GM21526 (cell line): ENCODE results near the gene SPATA3.
A peak's percentile ranks its signal among the peaks of the same experiment; 100 is the strongest.

ENCODE experiments used
- ATAC-seq: cut with Tn5 transposase; IDR thresholded peaks from one replicate; pipeline ENCODE4 v1.9.1; 2021; ENCODE audit warnings: moderate library complexity; ENCODE audit not compliant: unreplicated experiment, low FRiP score

The SPATA3 gene

GRCh38 chr2:230995821-230996220 lies at the start of gene SPATA3:
SPATA3 (plus strand) TSS chr2:230996121; CDS start chr2:230996234, 113 bp downstream.
- ATAC-seq, result no peak

GRCh38 chr2:230946429-230947234 lies 49.3 kb upstream of the SPATA3 start:
- ATAC-seq, result no peak

- no peak for ATAC-seq
Observed at GRCh38 chr2:230947235-230947576, 48.7 kb upstream of the SPATA3 start.

GRCh38 chr2:230947908-230948365 lies 48.0 kb upstream of the SPATA3 start:
- peak; percentile 31 for ATAC-seq

- peak; percentile 58 for ATAC-seq
Observed at GRCh38 chr2:230949966-230950873, 45.7 kb upstream of the SPATA3 start.

- no peak for ATAC-seq
Observed at GRCh38 chr2:230950874-230951339, 45.0 kb upstream of the SPATA3 start.

GRCh38 chr2:230951396-230951795 lies 44.5 kb upstream of the SPATA3 start:
- no peak for ATAC-seq

GRCh38 chr2:230952226-230952956 lies 43.5 kb upstream of the SPATA3 start:
- no peak for ATAC-seq

GRCh38 chr2:230953845-230954244 lies 42.1 kb upstream of the SPATA3 start:
- no peak for ATAC-seq

GRCh38 chr2:230954746-230955145 lies 41.2 kb upstream of the SPATA3 start:
- ATAC-seq, result no peak

- ATAC-seq, result no peak
Observed at GRCh38 chr2:230955163-230955737, 40.7 kb upstream of the SPATA3 start.

- peak; percentile 66 for ATAC-seq
Observed at GRCh38 chr2:230956827-230957755, 38.8 kb upstream of the SPATA3 start.

GRCh38 chr2:230957756-230958391 lies 38.0 kb upstream of the SPATA3 start:
- ATAC-seq, result no peak

GRCh38 chr2:230958820-230959756 lies 36.8 kb upstream of the SPATA3 start:
- ATAC-seq, result no peak

GRCh38 chr2:230960026-230960425 lies 35.9 kb upstream of the SPATA3 start:
- ATAC-seq, result no peak

GRCh38 chr2:230961091-230961491 lies 34.8 kb upstream of the SPATA3 start:
- ATAC-seq, result no peak

GRCh38 chr2:230964136-230964730 lies 31.7 kb upstream of the SPATA3 start:
- ATAC-seq, result no peak
